Ishikawa (cell line): ENCODE data around the gene KATNB1.

Experiments used
- CEBPB ChIP-seq: IDR thresholded peaks from 2 replicates; pipeline ENCODE4 v1.6.1; 2012
- CREB1 ChIP-seq: IDR thresholded peaks from 2 replicates; pipeline ENCODE4 v1.6.1; 2012; ENCODE audit warnings: low read depth
- EP300 ChIP-seq: IDR thresholded peaks from 2 replicates; pipeline ENCODE4 v1.6.1; 2012; ENCODE audit warnings: borderline replicate concordance
- FOXM1 ChIP-seq: IDR thresholded peaks from 2 replicates; pipeline ENCODE4 v1.6.1; 2012; ENCODE audit warnings: low read depth, borderline replicate concordance
- MAX ChIP-seq: IDR thresholded peaks from 2 replicates; pipeline ENCODE4 v1.6.1; 2012
- NFIC ChIP-seq: IDR thresholded peaks from 2 replicates; pipeline ENCODE4 v1.6.1; 2012
- RAD21 ChIP-seq: IDR thresholded peaks from 2 replicates; pipeline ENCODE4 v1.6.1; 2012; ENCODE audit warnings: low read depth
- REST ChIP-seq: IDR thresholded peaks from 2 replicates; pipeline ENCODE4 v1.6.1; 2012; ENCODE audit warnings: low read depth, mild to moderate bottlenecking
- TAF1 ChIP-seq: IDR thresholded peaks from 2 replicates; pipeline ENCODE4 v1.6.1; 2012; ENCODE audit warnings: low read depth, mild to moderate bottlenecking
- TCF12 ChIP-seq: IDR thresholded peaks from 2 replicates; pipeline ENCODE4 v1.6.1; 2012; ENCODE audit warnings: low read depth
- TEAD4 ChIP-seq: IDR thresholded peaks from 2 replicates; pipeline ENCODE4 v1.6.1; 2012
- USF1 ChIP-seq: IDR thresholded peaks from 2 replicates; pipeline ENCODE4 v1.6.1; 2012
- YY1 ChIP-seq: IDR thresholded peaks from 2 replicates; pipeline ENCODE4 v1.6.1; 2012; ENCODE audit warnings: low read depth

GRCh38 chr16:57699899-57700298, 35.7 kb upstream of the KATNB1 start:
- TF ChIP-seq REST (no peak), MAX (no peak), CEBPB (no peak), EP300 (no peak), TEAD4 (no peak), RAD21 (no peak), CREB1 (no peak), NFIC (no peak), YY1 (no peak), USF1 (no peak), TAF1 (no peak), TCF12 (no peak), FOXM1 (no peak)
